SU-DHL-6 (cell line): ENCODE results near the gene FUOM.

ENCODE experiments used
- H2AFZ ChIP-seq: fragments of 200-600 bp; sonication (generic); 2 replicates; pipeline ENCODE4 v1.6.1; 2014; ENCODE audit warnings: low read depth, mild to moderate bottlenecking, moderate library complexity, mixed read lengths, antibody characterized with exemption, low read length; ENCODE audit not compliant: severe bottlenecking
- H3F3A ChIP-seq: fragments of 200-600 bp; shearing (Covaris generic); 2 replicates; pipeline ENCODE4 v1.6.0; 2016; ENCODE audit warnings: antibody characterized with exemption, mild to moderate bottlenecking; ENCODE audit not compliant: insufficient read depth
- H3K27ac ChIP-seq: fragments of 200-600 bp; sonication (generic); 2 replicates; pipeline ENCODE4 v1.5.1; 2016; ENCODE audit warnings: low read depth, mild to moderate bottlenecking, low read length, moderate library complexity, mixed read lengths
- H3K27me3 ChIP-seq: fragments of 200-600 bp; sonication (generic), shearing (Covaris generic); 2 replicates; pipeline ENCODE4 v1.6.0; 2014; ENCODE audit warnings: mild to moderate bottlenecking, low read length
- H3K36me3 ChIP-seq: fragments of 200-600 bp; sonication (generic); 2 replicates; pipeline ENCODE4 v1.6.1; 2014; ENCODE audit warnings: mild to moderate bottlenecking, low read length, mixed read lengths
- H3K4me2 ChIP-seq: fragments of 300-600, 200-600 bp; shearing (Covaris generic), sonication (generic); 2 replicates; pipeline ENCODE4 v1.6.0; 2014; ENCODE audit warnings: low read length, low read depth, mild to moderate bottlenecking; ENCODE audit not compliant: poor library complexity, severe bottlenecking
- H3K4me3 ChIP-seq: fragments of 200-600 bp; sonication (generic); 2 replicates; pipeline ENCODE4 v1.5.1; 2014; ENCODE audit warnings: antibody characterized with exemption, low read length, mild to moderate bottlenecking, mixed read lengths; ENCODE audit not compliant: insufficient read depth, poor library complexity, severe bottlenecking
- H3K79me2 ChIP-seq: fragments of 200-600 bp; sonication (generic); 2 replicates; pipeline ENCODE4 v1.6.1; 2014; ENCODE audit warnings: mild to moderate bottlenecking, low read length, moderate library complexity; ENCODE audit not compliant: insufficient read depth
- H3K9ac ChIP-seq: fragments of 200-600 bp; sonication (generic); 2 replicates; pipeline ENCODE4 v1.7.0; 2014; ENCODE audit warnings: mild to moderate bottlenecking, low read length
- H3K9me2 ChIP-seq: fragments of 200-600 bp; sonication (generic); replicated peaks from 2 replicates; pipeline ENCODE4 v1.6.1; 2014; ENCODE audit warnings: low read length; ENCODE audit not compliant: insufficient read depth
- H3K9me3 ChIP-seq: fragments of 200-600 bp; sonication (generic); 2 replicates; pipeline ENCODE4 v1.6.1; 2014; ENCODE audit warnings: low read length, mixed read lengths; ENCODE audit not compliant: insufficient read depth
- H4K20me1 ChIP-seq: fragments of 200-600 bp; sonication (generic); 2 replicates; pipeline ENCODE4 v1.6.1; 2014; ENCODE audit warnings: low read depth, mild to moderate bottlenecking, antibody characterized with exemption, low read length, moderate library complexity, mixed read lengths
- EZH2phosphoT487 ChIP-seq: fragments of 200-600 bp; sonication (generic), shearing (Covaris generic); conservative IDR thresholded peaks from 2 replicates; pipeline ENCODE4 v1.6.1; 2018; ENCODE audit warnings: mild to moderate bottlenecking, antibody characterized with exemption, low read length, moderate library complexity, mixed read lengths
- TF ChIP-seq, protein P1 (sequence below): fragments of 200-600 bp; sonication (generic); IDR thresholded peaks from one replicate; pipeline ENCODE4 v1.5.1; 2017; ENCODE audit warnings: antibody characterized with exemption, mild to moderate bottlenecking, low read length, moderate library complexity; ENCODE audit not compliant: insufficient read depth, poor library complexity, severe bottlenecking

FUOM gene

DNA sequence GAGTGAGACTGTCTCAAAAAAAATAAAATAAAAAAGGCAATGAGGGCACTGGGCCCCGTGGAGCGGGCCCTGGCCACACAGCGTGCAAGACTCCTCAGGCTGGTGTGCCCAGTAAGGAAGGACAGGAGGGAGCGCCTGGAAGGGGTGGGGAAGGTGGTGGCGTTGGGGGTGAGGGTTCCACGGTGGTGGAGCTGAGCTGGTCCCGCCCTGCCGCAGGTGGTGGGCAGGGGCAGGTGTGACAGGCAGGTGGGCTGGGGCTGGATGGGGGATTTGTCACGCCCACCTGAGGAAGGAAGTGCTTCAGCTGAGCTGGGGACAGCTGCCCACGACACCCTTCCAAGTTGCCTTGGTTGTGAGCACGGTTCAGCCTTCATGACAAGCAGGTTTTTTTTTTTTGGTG, 11.4 kb downstream of the FUOM start:
- no peaks in the 10 kb centered on the region for H3K36me3 ChIP-seq
- H3K9ac ChIP-seq, result no peak overlapping the region
- H3K4me2 ChIP-seq, result no peak overlapping the region
- TF ChIP-seq, protein P1, sequence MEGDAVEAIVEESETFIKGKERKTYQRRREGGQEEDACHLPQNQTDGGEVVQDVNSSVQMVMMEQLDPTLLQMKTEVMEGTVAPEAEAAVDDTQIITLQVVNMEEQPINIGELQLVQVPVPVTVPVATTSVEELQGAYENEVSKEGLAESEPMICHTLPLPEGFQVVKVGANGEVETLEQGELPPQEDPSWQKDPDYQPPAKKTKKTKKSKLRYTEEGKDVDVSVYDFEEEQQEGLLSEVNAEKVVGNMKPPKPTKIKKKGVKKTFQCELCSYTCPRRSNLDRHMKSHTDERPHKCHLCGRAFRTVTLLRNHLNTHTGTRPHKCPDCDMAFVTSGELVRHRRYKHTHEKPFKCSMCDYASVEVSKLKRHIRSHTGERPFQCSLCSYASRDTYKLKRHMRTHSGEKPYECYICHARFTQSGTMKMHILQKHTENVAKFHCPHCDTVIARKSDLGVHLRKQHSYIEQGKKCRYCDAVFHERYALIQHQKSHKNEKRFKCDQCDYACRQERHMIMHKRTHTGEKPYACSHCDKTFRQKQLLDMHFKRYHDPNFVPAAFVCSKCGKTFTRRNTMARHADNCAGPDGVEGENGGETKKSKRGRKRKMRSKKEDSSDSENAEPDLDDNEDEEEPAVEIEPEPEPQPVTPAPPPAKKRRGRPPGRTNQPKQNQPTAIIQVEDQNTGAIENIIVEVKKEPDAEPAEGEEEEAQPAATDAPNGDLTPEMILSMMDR, result no peak
- TF ChIP-seq EZH2phosphoT487, result no peak
- H3K4me3 ChIP-seq, result no peak overlapping the region
- H3F3A ChIP-seq, result no peaks in the 10 kb centered on the region
- H3K27ac ChIP-seq, result no peak overlapping the region
- no peaks in the 10 kb centered on the region for H3K27me3 ChIP-seq
- H3K79me2 ChIP-seq, result no peaks in the 10 kb centered on the region
- no peaks in the 10 kb centered on the region for H3K9me2 ChIP-seq
- no peaks in the 10 kb centered on the region for H3K9me3 ChIP-seq
- H2AFZ ChIP-seq, result no peak overlapping the region
- no peaks in the 10 kb centered on the region for H4K20me1 ChIP-seq

DNA sequence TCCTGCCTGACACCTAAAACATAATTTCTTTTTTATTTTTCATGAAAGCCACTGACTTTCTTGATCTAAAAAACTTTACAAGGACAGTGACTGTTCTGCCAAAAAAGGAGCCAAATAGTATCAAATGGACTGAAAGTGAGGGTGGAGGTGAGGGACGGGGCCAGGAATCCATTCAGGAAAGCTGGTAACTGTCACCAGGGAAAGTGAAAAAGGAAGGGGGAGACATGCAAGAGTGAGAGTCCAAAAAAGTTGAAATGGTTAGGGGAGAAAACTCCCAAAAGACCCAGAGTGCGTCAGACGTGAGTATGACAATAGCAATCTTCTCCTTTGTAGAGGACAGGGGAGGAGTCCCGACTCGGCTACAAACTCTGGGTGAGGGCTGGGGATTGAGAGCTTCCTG, 13.6 kb downstream of the FUOM start:
- no peaks in the 10 kb centered on the region for H3K9me2 ChIP-seq
- no peak overlapping the region for H3K4me2 ChIP-seq
- no peak overlapping the region for H3K27ac ChIP-seq
- no peak overlapping the region for H2AFZ ChIP-seq
- no peak overlapping the region for H3K9ac ChIP-seq
- H3K4me3 ChIP-seq, result no peak overlapping the region
- no peaks in the 10 kb centered on the region for H3K79me2 ChIP-seq
- H4K20me1 ChIP-seq, result no peaks in the 10 kb centered on the region
- H3K9me3 ChIP-seq, result no peaks in the 10 kb centered on the region
- H3F3A ChIP-seq, result no peaks in the 10 kb centered on the region
- no peaks in the 10 kb centered on the region for H3K27me3 ChIP-seq
- no peaks in the 10 kb centered on the region for H3K36me3 ChIP-seq
- TF ChIP-seq, protein P1, result no peak
- no peak for TF ChIP-seq EZH2phosphoT487

DNA sequence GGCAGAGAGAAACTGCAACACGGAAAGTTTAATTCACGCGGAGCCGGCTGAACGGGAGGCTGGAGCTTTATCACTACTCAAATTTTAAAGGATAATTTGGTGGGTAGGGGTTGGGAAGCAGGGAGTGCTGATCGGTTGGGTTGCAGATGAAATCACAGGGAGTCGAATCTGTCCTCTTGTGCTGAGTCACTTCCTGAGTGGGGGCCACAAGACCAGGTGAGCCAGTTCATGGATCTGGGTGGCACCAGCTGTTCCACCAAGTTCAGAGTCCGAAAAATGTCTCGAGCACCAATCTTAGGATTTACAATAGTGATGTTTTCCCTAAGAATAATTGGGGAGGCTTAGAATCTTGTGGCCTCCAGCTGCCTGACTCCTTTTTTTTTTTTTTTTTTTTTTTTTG, 14.3 kb downstream of the FUOM start:
- Histone ChIP-seq H3K9me2 (no peaks in the 10 kb centered on the region), H4K20me1 (no peaks in the 10 kb centered on the region), H2AFZ (no peak overlapping the region), H3K27me3 (no peaks in the 10 kb centered on the region), H3K4me3 (no peak overlapping the region), H3F3A (no peaks in the 10 kb centered on the region), H3K36me3 (no peaks in the 10 kb centered on the region), H3K9ac (no peak overlapping the region), H3K27ac (no peak overlapping the region), H3K79me2 (no peaks in the 10 kb centered on the region), H3K9me3 (no peaks in the 10 kb centered on the region), H3K4me2 (no peak overlapping the region)
- TF ChIP-seq, protein P1, result no peak
- no peak for TF ChIP-seq EZH2phosphoT487
